ENCODE results near the gene DDX10.

The DDX10 gene

GRCh38 chr11:108857382-108857781 is 192.5 kb downstream of the DDX10 start:
- no peaks in the 10 kb centered on the region for H3K27me3 ChIP-seq (replicated peaks; ENCODE audit: control insufficient read depth, insufficient read depth, low read length)
- no peak overlapping the region for H3K4me3 ChIP-seq (ENCODE audit: low read length)
- H3K36me3 ChIP-seq (ENCODE audit: control insufficient read depth, insufficient read depth, low read length, severe bottlenecking) = no peaks in the 10 kb centered on the region
- peaks cover 13% of the 10 kb centered on the region for H3K4me1 ChIP-seq (ENCODE audit: control insufficient read depth, insufficient read depth, low read length)
- no peaks in the 10 kb centered on the region for H3K9me3 ChIP-seq (ENCODE audit: control insufficient read depth, low read length)
- DNase-seq (ENCODE audit: low read depth) = no peak
- H3K9ac ChIP-seq (ENCODE audit: low read length) = no peak overlapping the region

GRCh38 chr11:108858622-108859021 is 193.8 kb downstream of the DDX10 start:
- Histone ChIP-seq H3K4me1 (ENCODE audit: control insufficient read depth, insufficient read depth, low read length) (peaks cover 9% of the 10 kb centered on the region), H3K9ac (ENCODE audit: low read length) (no peak overlapping the region), H3K36me3 (ENCODE audit: control insufficient read depth, insufficient read depth, low read length, severe bottlenecking) (no peaks in the 10 kb centered on the region), H3K4me3 (ENCODE audit: low read length) (no peak overlapping the region), H3K27me3 (replicated peaks; ENCODE audit: control insufficient read depth, insufficient read depth, low read length) (no peaks in the 10 kb centered on the region), H3K9me3 (ENCODE audit: control insufficient read depth, low read length) (no peaks in the 10 kb centered on the region)
- DNase-seq (ENCODE audit: low read depth) = no peak

GRCh38 chr11:108859510-108859909 is 194.6 kb downstream of the DDX10 start:
- H3K9ac ChIP-seq (ENCODE audit: low read length) = no peak overlapping the region
- no peak for DNase-seq (ENCODE audit: low read depth)
- peaks cover under 1% of the 10 kb centered on the region for H3K4me1 ChIP-seq (ENCODE audit: control insufficient read depth, insufficient read depth, low read length)
- no peaks in the 10 kb centered on the region for H3K27me3 ChIP-seq (replicated peaks; ENCODE audit: control insufficient read depth, insufficient read depth, low read length)
- H3K4me3 ChIP-seq (ENCODE audit: low read length) = no peak overlapping the region
- no peaks in the 10 kb centered on the region for H3K36me3 ChIP-seq (ENCODE audit: control insufficient read depth, insufficient read depth, low read length, severe bottlenecking)
- no peaks in the 10 kb centered on the region for H3K9me3 ChIP-seq (ENCODE audit: control insufficient read depth, low read length)

GRCh38 chr11:108863528-108863927 is 198.7 kb downstream of the DDX10 start:
- H3K36me3 ChIP-seq (ENCODE audit: control insufficient read depth, insufficient read depth, low read length, severe bottlenecking) = no peaks in the 10 kb centered on the region
- DNase-seq (ENCODE audit: low read depth) = no peak
- no peak overlapping the region for H3K4me3 ChIP-seq (ENCODE audit: low read length)
- no peaks in the 10 kb centered on the region for H3K27me3 ChIP-seq (replicated peaks; ENCODE audit: control insufficient read depth, insufficient read depth, low read length)
- no peak overlapping the region for H3K9ac ChIP-seq (ENCODE audit: low read length)
- no peaks in the 10 kb centered on the region for H3K4me1 ChIP-seq (ENCODE audit: control insufficient read depth, insufficient read depth, low read length)
- H3K9me3 ChIP-seq (ENCODE audit: control insufficient read depth, low read length) = no peaks in the 10 kb centered on the region

- H3K4me1 ChIP-seq (ENCODE audit: control insufficient read depth, insufficient read depth, low read length) = peaks cover 14% of the 10 kb centered on the region
- no peaks in the 10 kb centered on the region for H3K27me3 ChIP-seq (replicated peaks; ENCODE audit: control insufficient read depth, insufficient read depth, low read length)
- no peaks in the 10 kb centered on the region for H3K36me3 ChIP-seq (ENCODE audit: control insufficient read depth, insufficient read depth, low read length, severe bottlenecking)
- no peak for DNase-seq (ENCODE audit: low read depth)
- no peaks in the 10 kb centered on the region for H3K9me3 ChIP-seq (ENCODE audit: control insufficient read depth, low read length)
- H3K9ac ChIP-seq (ENCODE audit: low read length) = no peak overlapping the region
- H3K4me3 ChIP-seq (ENCODE audit: low read length) = no peak overlapping the region
These were observed 200.5 kb downstream of the DDX10 start for GRCh38 chr11:108865406-108865805.

GRCh38 chr11:108866781-108867180 is 201.9 kb downstream of the DDX10 start:
- H3K27me3 ChIP-seq (replicated peaks; ENCODE audit: control insufficient read depth, insufficient read depth, low read length) = no peaks in the 10 kb centered on the region
- peaks cover 23% of the 10 kb centered on the region for H3K4me1 ChIP-seq (ENCODE audit: control insufficient read depth, insufficient read depth, low read length)
- H3K9me3 ChIP-seq (ENCODE audit: control insufficient read depth, low read length) = no peaks in the 10 kb centered on the region
- DNase-seq (ENCODE audit: low read depth) = no peak
- H3K36me3 ChIP-seq (ENCODE audit: control insufficient read depth, insufficient read depth, low read length, severe bottlenecking) = no peaks in the 10 kb centered on the region
- H3K9ac ChIP-seq (ENCODE audit: low read length) = no peak overlapping the region
- H3K4me3 ChIP-seq (ENCODE audit: low read length) = no peak overlapping the region

- Histone ChIP-seq H3K9me3 (ENCODE audit: control insufficient read depth, low read length) (no peaks in the 10 kb centered on the region), H3K4me1 (ENCODE audit: control insufficient read depth, insufficient read depth, low read length) (peaks cover 29% of the 10 kb centered on the region), H3K36me3 (ENCODE audit: control insufficient read depth, insufficient read depth, low read length, severe bottlenecking) (no peaks in the 10 kb centered on the region), H3K9ac (ENCODE audit: low read length) (peak overlapping the region; percentile 15), H3K4me3 (ENCODE audit: low read length) (no peak overlapping the region), H3K27me3 (replicated peaks; ENCODE audit: control insufficient read depth, insufficient read depth, low read length) (no peaks in the 10 kb centered on the region)
- DNase-seq (ENCODE audit: low read depth) = peak; percentile 76
These were observed 205.6 kb downstream of the DDX10 start for GRCh38 chr11:108870373-108871020.

- no peak overlapping the region for H3K4me3 ChIP-seq (ENCODE audit: low read length)
- H3K9me3 ChIP-seq (ENCODE audit: control insufficient read depth, low read length) = no peaks in the 10 kb centered on the region
- no peak overlapping the region for H3K9ac ChIP-seq (ENCODE audit: low read length)
- no peaks in the 10 kb centered on the region for H3K36me3 ChIP-seq (ENCODE audit: control insufficient read depth, insufficient read depth, low read length, severe bottlenecking)
- DNase-seq (ENCODE audit: low read depth) = peak; percentile 63
- no peaks in the 10 kb centered on the region for H3K27me3 ChIP-seq (replicated peaks; ENCODE audit: control insufficient read depth, insufficient read depth, low read length)
- peaks cover 29% of the 10 kb centered on the region for H3K4me1 ChIP-seq (ENCODE audit: control insufficient read depth, insufficient read depth, low read length)
These were observed 206.3 kb downstream of the DDX10 start for GRCh38 chr11:108871152-108871551.

GRCh38 chr11:108871867-108872266 is 207.0 kb downstream of the DDX10 start:
- peaks cover 29% of the 10 kb centered on the region for H3K4me1 ChIP-seq (ENCODE audit: control insufficient read depth, insufficient read depth, low read length)
- no peaks in the 10 kb centered on the region for H3K27me3 ChIP-seq (replicated peaks; ENCODE audit: control insufficient read depth, insufficient read depth, low read length)
- no peaks in the 10 kb centered on the region for H3K9me3 ChIP-seq (ENCODE audit: control insufficient read depth, low read length)
- peak; percentile 50 for DNase-seq (ENCODE audit: low read depth)
- H3K9ac ChIP-seq (ENCODE audit: low read length) = no peak overlapping the region
- H3K36me3 ChIP-seq (ENCODE audit: control insufficient read depth, insufficient read depth, low read length, severe bottlenecking) = no peaks in the 10 kb centered on the region
- H3K4me3 ChIP-seq (ENCODE audit: low read length) = no peak overlapping the region

GRCh38 chr11:108872781-108873291 is 208.0 kb downstream of the DDX10 start:
- peak; percentile 18 for DNase-seq (ENCODE audit: low read depth)
- no peaks in the 10 kb centered on the region for H3K36me3 ChIP-seq (ENCODE audit: control insufficient read depth, insufficient read depth, low read length, severe bottlenecking)
- H3K27me3 ChIP-seq (replicated peaks; ENCODE audit: control insufficient read depth, insufficient read depth, low read length) = no peaks in the 10 kb centered on the region
- no peak overlapping the region for H3K9ac ChIP-seq (ENCODE audit: low read length)
- no peaks in the 10 kb centered on the region for H3K9me3 ChIP-seq (ENCODE audit: control insufficient read depth, low read length)
- H3K4me1 ChIP-seq (ENCODE audit: control insufficient read depth, insufficient read depth, low read length) = peaks cover 29% of the 10 kb centered on the region
- H3K4me3 ChIP-seq (ENCODE audit: low read length) = no peak overlapping the region

- Histone ChIP-seq H3K9me3 (ENCODE audit: control insufficient read depth, low read length) (no peaks in the 10 kb centered on the region), H3K4me1 (ENCODE audit: control insufficient read depth, insufficient read depth, low read length) (peaks cover 29% of the 10 kb centered on the region), H3K27me3 (replicated peaks; ENCODE audit: control insufficient read depth, insufficient read depth, low read length) (no peaks in the 10 kb centered on the region), H3K36me3 (ENCODE audit: control insufficient read depth, insufficient read depth, low read length, severe bottlenecking) (no peaks in the 10 kb centered on the region), H3K9ac (ENCODE audit: low read length) (no peak overlapping the region), H3K4me3 (ENCODE audit: low read length) (no peak overlapping the region)
- peak; percentile 39 for DNase-seq (ENCODE audit: low read depth)
These were observed 208.4 kb downstream of the DDX10 start for GRCh38 chr11:108873310-108873709.

- Histone ChIP-seq H3K4me3 (ENCODE audit: low read length) (no peak overlapping the region), H3K9me3 (ENCODE audit: control insufficient read depth, low read length) (no peaks in the 10 kb centered on the region), H3K36me3 (ENCODE audit: control insufficient read depth, insufficient read depth, low read length, severe bottlenecking) (no peaks in the 10 kb centered on the region), H3K27me3 (replicated peaks; ENCODE audit: control insufficient read depth, insufficient read depth, low read length) (no peaks in the 10 kb centered on the region), H3K4me1 (ENCODE audit: control insufficient read depth, insufficient read depth, low read length) (peaks cover 29% of the 10 kb centered on the region), H3K9ac (ENCODE audit: low read length) (no peak overlapping the region)
- DNase-seq (ENCODE audit: low read depth) = peak; percentile 11
These were observed 209.1 kb downstream of the DDX10 start for GRCh38 chr11:108873941-108874340.

Measured in adipocyte (in vitro differentiated cells).